Mammary epithelial cell (primary cell): ENCODE results near the gene GIT1.

ENCODE experiments used
- EZH2 ChIP-seq: IDR thresholded peaks from 2 replicates; pipeline ENCODE4 v1.6.1; 2012; ENCODE audit warnings: low read length, inconsistent platforms, borderline replicate concordance
- TF ChIP-seq, protein P1 (sequence below), 2 donors: IDR thresholded peaks in 1 of 2; conservative IDR thresholded peaks in 1 of 2; 2 replicates each; pipeline ENCODE4 v1.5.1; 2011 to 2012; ENCODE audit warnings: inconsistent platforms in 2 of 2, low read length in 2 of 2, mild to moderate bottlenecking in 2 of 2, control low read depth in 1 of 2, low read depth in 1 of 2; ENCODE audit not compliant: insufficient read depth in 1 of 2; ENCODE audit errors: extremely low read depth in 1 of 2

DNA sequence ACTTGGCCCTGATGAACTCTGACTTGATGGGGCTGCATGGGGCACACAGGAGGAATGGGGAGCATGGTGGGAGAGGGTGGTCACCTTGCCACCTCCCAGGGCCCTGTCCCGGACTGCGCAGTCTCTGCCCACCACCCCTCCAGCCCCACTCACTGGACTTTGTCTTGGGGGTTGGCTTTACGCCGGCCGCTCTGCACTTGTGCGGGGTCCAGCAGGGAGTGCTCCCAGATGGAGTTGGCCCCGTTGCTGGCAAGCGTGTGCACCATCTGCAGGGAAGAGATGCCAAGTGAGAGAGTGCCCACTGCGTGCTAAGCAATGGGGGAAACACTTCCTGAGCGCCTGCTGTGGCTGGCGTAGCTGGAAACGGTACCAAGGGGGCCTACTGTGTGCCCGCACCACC, 6.7 kb downstream of the GIT1 start:
- no peak for TF ChIP-seq EZH2
- TF ChIP-seq, protein P1, sequence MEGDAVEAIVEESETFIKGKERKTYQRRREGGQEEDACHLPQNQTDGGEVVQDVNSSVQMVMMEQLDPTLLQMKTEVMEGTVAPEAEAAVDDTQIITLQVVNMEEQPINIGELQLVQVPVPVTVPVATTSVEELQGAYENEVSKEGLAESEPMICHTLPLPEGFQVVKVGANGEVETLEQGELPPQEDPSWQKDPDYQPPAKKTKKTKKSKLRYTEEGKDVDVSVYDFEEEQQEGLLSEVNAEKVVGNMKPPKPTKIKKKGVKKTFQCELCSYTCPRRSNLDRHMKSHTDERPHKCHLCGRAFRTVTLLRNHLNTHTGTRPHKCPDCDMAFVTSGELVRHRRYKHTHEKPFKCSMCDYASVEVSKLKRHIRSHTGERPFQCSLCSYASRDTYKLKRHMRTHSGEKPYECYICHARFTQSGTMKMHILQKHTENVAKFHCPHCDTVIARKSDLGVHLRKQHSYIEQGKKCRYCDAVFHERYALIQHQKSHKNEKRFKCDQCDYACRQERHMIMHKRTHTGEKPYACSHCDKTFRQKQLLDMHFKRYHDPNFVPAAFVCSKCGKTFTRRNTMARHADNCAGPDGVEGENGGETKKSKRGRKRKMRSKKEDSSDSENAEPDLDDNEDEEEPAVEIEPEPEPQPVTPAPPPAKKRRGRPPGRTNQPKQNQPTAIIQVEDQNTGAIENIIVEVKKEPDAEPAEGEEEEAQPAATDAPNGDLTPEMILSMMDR (conservative IDR thresholded peaks at IDR 0.05 in 1 of 2, IDR thresholded peaks at IDR 0.05 in 1 of 2; ENCODE audit: extremely low read depth in 1 of 2, insufficient read depth in 1 of 2, low read depth in 1 of 2, low read length in 2 of 2), result no peak
